ENCODE data around the gene ITGB5. TPM values are rescaled to one million over a fixed set of nuclear protein-coding genes. Genes with fewer than 3 reads are reported as not detected.
A peak's percentile ranks its signal among the peaks of the same experiment; 100 is the strongest.

The ITGB5 gene
- total RNA-seq, 1 experiment from 2014 or later, result 339 TPM

GRCh38 chr3:124814620-124815421, 72.3 kb downstream of the ITGB5 start:
- peak; percentile 28; the same call in 1 of the 2 replicates for TF ChIP-seq GABPB1 (CRISPR knock-in tag; IDR thresholded peaks at IDR 0.05)
- TF ChIP-seq NR3C1 (CRISPR knock-in tag; conservative IDR thresholded peaks at IDR 0.05; ENCODE audit: low read depth), result no peak
- POLR2A ChIA-PET, result no interaction called here
- Mint-ChIP-seq H3K4me1 (0 out of 2 replicates have a peak, but pooled peaks cover 3% of the 10 kb centered on the region), H3K27ac (peak overlapping the region; percentile 69), H3K4me3 (no peak overlapping the region), H3K9me3 (no peaks in the 10 kb centered on the region), H3K27me3 (ENCODE audit: low read depth) (no peaks in the 10 kb centered on the region), H3K36me3 (peaks cover 65% of the 10 kb centered on the region)
- DNase-seq (ENCODE audit: low spot score) (no peak), ATAC-seq (no peak)
- CTCF ChIA-PET, result interaction anchor here (0.5 to 1.0 kb wide), 2 partner anchors 13 to 610 kb away, joined by 3 read pairs; no protein-coding TSS in a partner anchor

GRCh38 chr3:124813541-124813940, 73.6 kb downstream of the ITGB5 start:
- H3K27ac Mint-ChIP-seq, result peak overlapping the region; percentile 78
- TF ChIP-seq NFYB (CRISPR knock-in tag; conservative IDR thresholded peaks at IDR 0.05; ENCODE audit: low read depth), result no peak
- TF ChIP-seq OVOL2 (CRISPR knock-in tag; IDR thresholded peaks at IDR 0.05; ENCODE audit: borderline replicate concordance), result no peak
- TF ChIP-seq NFATC4 (CRISPR knock-in tag; IDR thresholded peaks at IDR 0.05), result no peak
- TF ChIP-seq, protein P1, sequence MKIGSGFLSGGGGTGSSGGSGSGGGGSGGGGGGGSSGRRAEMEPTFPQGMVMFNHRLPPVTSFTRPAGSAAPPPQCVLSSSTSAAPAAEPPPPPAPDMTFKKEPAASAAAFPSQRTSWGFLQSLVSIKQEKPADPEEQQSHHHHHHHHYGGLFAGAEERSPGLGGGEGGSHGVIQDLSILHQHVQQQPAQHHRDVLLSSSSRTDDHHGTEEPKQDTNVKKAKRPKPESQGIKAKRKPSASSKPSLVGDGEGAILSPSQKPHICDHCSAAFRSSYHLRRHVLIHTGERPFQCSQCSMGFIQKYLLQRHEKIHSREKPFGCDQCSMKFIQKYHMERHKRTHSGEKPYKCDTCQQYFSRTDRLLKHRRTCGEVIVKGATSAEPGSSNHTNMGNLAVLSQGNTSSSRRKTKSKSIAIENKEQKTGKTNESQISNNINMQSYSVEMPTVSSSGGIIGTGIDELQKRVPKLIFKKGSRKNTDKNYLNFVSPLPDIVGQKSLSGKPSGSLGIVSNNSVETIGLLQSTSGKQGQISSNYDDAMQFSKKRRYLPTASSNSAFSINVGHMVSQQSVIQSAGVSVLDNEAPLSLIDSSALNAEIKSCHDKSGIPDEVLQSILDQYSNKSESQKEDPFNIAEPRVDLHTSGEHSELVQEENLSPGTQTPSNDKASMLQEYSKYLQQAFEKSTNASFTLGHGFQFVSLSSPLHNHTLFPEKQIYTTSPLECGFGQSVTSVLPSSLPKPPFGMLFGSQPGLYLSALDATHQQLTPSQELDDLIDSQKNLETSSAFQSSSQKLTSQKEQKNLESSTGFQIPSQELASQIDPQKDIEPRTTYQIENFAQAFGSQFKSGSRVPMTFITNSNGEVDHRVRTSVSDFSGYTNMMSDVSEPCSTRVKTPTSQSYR (CRISPR knock-in tag; IDR thresholded peaks at IDR 0.05), result no peak
- TF ChIP-seq ZNF532 (CRISPR knock-in tag; IDR thresholded peaks at IDR 0.05; ENCODE audit: borderline replicate concordance), result no peak
- no peak for TF ChIP-seq PRRX2 (CRISPR knock-in tag; IDR thresholded peaks at IDR 0.05)
- TF ChIP-seq CREB1 (CRISPR knock-in tag; IDR thresholded peaks at IDR 0.05), result no peak
- TF ChIP-seq ZNF423 (CRISPR knock-in tag; IDR thresholded peaks at IDR 0.05), result no peak
- TF ChIP-seq, protein P2, sequence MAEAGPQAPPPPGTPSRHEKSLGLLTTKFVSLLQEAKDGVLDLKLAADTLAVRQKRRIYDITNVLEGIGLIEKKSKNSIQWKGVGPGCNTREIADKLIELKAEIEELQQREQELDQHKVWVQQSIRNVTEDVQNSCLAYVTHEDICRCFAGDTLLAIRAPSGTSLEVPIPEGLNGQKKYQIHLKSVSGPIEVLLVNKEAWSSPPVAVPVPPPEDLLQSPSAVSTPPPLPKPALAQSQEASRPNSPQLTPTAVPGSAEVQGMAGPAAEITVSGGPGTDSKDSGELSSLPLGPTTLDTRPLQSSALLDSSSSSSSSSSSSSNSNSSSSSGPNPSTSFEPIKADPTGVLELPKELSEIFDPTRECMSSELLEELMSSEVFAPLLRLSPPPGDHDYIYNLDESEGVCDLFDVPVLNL (CRISPR knock-in tag; IDR thresholded peaks at IDR 0.05; ENCODE audit: borderline replicate concordance, low read depth), result no peak
- no peak for TF ChIP-seq ATF1 (CRISPR knock-in tag; IDR thresholded peaks at IDR 0.05)
- TF ChIP-seq ATF3 (CRISPR knock-in tag; conservative IDR thresholded peaks at IDR 0.05), result no peak
- no peak for TF ChIP-seq GRHL2 (CRISPR knock-in tag; IDR thresholded peaks at IDR 0.05; ENCODE audit: insufficient replicate concordance, severe bottlenecking)
- TF ChIP-seq GTF2I (CRISPR knock-in tag; conservative IDR thresholded peaks at IDR 0.05), result no peak
- TF ChIP-seq ZNF317 (CRISPR knock-in tag; IDR thresholded peaks at IDR 0.05; ENCODE audit: borderline replicate concordance, low read depth), result no peak
- no peak for TF ChIP-seq ZBTB43 (CRISPR knock-in tag; IDR thresholded peaks at IDR 0.05)
- TF ChIP-seq JUN (CRISPR knock-in tag; IDR thresholded peaks at IDR 0.05), result no peak
- no peak for TF ChIP-seq NR3C1 (CRISPR knock-in tag; conservative IDR thresholded peaks at IDR 0.05; ENCODE audit: low read depth)
- TF ChIP-seq, protein P3, sequence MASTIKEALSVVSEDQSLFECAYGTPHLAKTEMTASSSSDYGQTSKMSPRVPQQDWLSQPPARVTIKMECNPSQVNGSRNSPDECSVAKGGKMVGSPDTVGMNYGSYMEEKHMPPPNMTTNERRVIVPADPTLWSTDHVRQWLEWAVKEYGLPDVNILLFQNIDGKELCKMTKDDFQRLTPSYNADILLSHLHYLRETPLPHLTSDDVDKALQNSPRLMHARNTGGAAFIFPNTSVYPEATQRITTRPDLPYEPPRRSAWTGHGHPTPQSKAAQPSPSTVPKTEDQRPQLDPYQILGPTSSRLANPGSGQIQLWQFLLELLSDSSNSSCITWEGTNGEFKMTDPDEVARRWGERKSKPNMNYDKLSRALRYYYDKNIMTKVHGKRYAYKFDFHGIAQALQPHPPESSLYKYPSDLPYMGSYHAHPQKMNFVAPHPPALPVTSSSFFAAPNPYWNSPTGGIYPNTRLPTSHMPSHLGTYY (CRISPR knock-in tag; IDR thresholded peaks at IDR 0.05), result no peak
- no peak for TF ChIP-seq RELA (CRISPR knock-in tag; IDR thresholded peaks at IDR 0.05; ENCODE audit: borderline replicate concordance)
- DNase-seq (ENCODE audit: low spot score) (no peak), ATAC-seq (no peak)
- no peak overlapping the region for H3K4me3 Mint-ChIP-seq
- H3K27me3 Mint-ChIP-seq (ENCODE audit: low read depth), result no peaks in the 10 kb centered on the region
- ChIA-PET CTCF (no interaction called here), POLR2A (no interaction called here)
- H3K36me3 Mint-ChIP-seq, result peaks cover 67% of the 10 kb centered on the region
- H3K9me3 Mint-ChIP-seq, result no peaks in the 10 kb centered on the region
- H3K4me1 Mint-ChIP-seq, result 0 out of 2 replicates have a peak, but pooled peaks cover 3% of the 10 kb centered on the region

All from WTC11 (cell line).